Stomach (tissue), 9 donors: ENCODE measurements around the gene DNAH17. TPM values are rescaled to one million over a fixed set of nuclear protein-coding genes. Genes with fewer than 3 reads are reported as not detected.
A peak's percentile ranks its signal among the peaks of the same experiment; 100 is the strongest.

ENCODE experiments used
- DNase-seq, 2 donors: peaks; one replicate each; pipeline versions ENCODE4 v3.0.0 to v3.0.0-alpha.2; 2013 to 2019
- H3K27ac ChIP-seq, 5 donors: fragments of 200-600 bp in 4 of 5; sonication (generic) in 4 of 5; one replicate each; pipeline ENCODE4 v1.5.1; 2013 to 2019; ENCODE audit warnings: mild to moderate bottlenecking in 1 of 5, moderate library complexity in 1 of 5
- H3K27me3 ChIP-seq, 3 donors: fragments of 200-600 bp; sonication (generic); one replicate each; pipeline ENCODE4 v1.5.1; 2017 to 2019; ENCODE audit warnings: mixed run types in 1 of 3
- H3K36me3 ChIP-seq, 4 donors: fragments of 200-600 bp; sonication (generic); 1 replicate in 3 of 4; 2 replicates in 1 of 4; pipeline ENCODE4 v1.5.1; 2016 to 2019
- H3K4me1 ChIP-seq, 4 donors: fragments of 200-600 bp; sonication (generic); one replicate each; pipeline ENCODE4 v1.5.1; 2016 to 2019
- H3K4me3 ChIP-seq, 4 donors: fragments of 200-600 bp; sonication (generic) in 3 of 4; one replicate each; pipeline ENCODE4 v1.5.1; 2016 to 2019; ENCODE audit warnings: mild to moderate bottlenecking in 1 of 4
- H3K9me3 ChIP-seq, 4 donors: fragments of 200-600 bp; sonication (generic); one replicate each; pipeline ENCODE4 v1.5.1; 2016 to 2019
- EP300 ChIP-seq: sonication (generic); formaldehyde crosslinking; IDR thresholded peaks from one replicate; pipeline ENCODE4 v1.6.1; 2017; ENCODE audit warnings: antibody characterized with exemption
- POLR2A ChIP-seq, 4 donors: fragments of 450-650 bp; IDR thresholded peaks; one replicate each; pipeline ENCODE4 v1.6.1; 2016; ENCODE audit warnings: antibody characterized with exemption in 4 of 4, control low read depth in 2 of 4, mild to moderate bottlenecking in 1 of 4, moderate library complexity in 1 of 4
- POLR2AphosphoS5 ChIP-seq, 3 donors: sonication (generic); formaldehyde crosslinking; IDR thresholded peaks; one replicate each; pipeline ENCODE4 v1.6.1; 2016; ENCODE audit warnings: antibody characterized with exemption in 3 of 3
- WGBS, 5 donors: extraction: QIAGEN DNeasy Blood & Tissue Kit in 3 of 5; methylation state at CpG; one replicate each; pipeline versions ENCODE4 v1.1.5 to v1.1.7; 2013 to 2018; 5-methylcytosine and 5-hydroxymethylcytosine counted together
- intact Hi-C: fragments of 100-400 bp; cut with DNase I; formaldehyde crosslinking; loops from one replicate; pipeline ENCODE4 v1.15.1; 2023; ENCODE audit warnings: low total_unique reads
- polyA plus RNA-seq, 3 donors: library from polyadenylated mRNA; stranded (reverse); fragments of 200-250 nt; gene quantifications; one replicate each; pipeline ENCODE4 v1.2.3, GENCODE V29; 2013
- total RNA-seq, 5 donors: library from RNA; depleted of rRNA; stranded (reverse); fragments of >200 nt; gene quantifications; one replicate each; pipeline versions ENCODE4 v1.1.0 to v1.2.3, GENCODE V29; 2014 to 2016
- TF ChIP-seq, protein P1 (sequence below), 7 experiments: fragments of 450-650 bp in 4 of 7; fragments of 200-600 bp in 3 of 7; sonication (generic) in 3 of 7; IDR thresholded peaks; one replicate each; pipeline ENCODE4 v1.5.1; 2016 to 2019; ENCODE audit warnings: antibody characterized with exemption in 7 of 7, control low read depth in 2 of 7, mild to moderate bottlenecking in 1 of 7
- donor health status: healthy with polysubstance abuse.
- donor health status: Bipolar disorder and iron deficiency.
- donor health status: healthy.

The DNAH17 gene
- total and polyA plus RNA-seq, 8 donors: 0.03 to 2.4 (median 0.45) TPM; not detected in 5

DNA sequence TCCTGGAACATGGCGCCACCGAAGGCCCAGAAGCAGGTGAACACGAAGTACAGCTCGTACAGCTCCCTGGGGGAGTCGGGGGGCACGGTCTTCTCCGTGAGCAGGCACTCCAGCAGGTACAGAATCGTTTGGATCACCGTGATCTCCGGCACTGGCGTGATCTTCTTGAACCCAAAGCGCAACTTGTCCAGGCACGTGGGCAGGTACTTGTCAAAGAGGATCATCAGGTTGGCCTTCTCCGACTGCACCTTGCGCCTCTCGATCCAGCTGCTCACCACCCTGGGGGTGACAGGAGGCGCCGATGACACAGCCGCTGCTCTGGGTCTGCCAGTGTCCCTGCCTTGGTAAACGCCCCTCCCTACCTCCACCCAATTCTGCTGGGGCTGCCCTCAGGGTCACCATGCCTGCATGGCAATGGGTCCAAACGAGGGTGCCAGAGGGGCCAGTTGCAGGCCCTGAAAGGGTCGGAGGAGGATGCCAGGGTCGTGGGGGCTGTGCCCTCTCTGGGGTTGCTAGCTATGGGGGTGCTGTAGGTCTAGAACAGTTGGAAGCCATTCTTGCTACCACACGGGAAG lies 90.9 kb downstream of the DNAH17 start:
- intact Hi-C loops: no loop called here
- DNase-seq: no peak
- Histone ChIP-seq H3K9me3 (no peaks in the 10 kb centered on the region), H3K36me3 (no peaks in the 10 kb centered on the region), H3K27me3 (peaks cover 0 to 22% (median 5%) of the 10 kb centered on the region in 3 donors), H3K4me1 (peaks cover 7 to 14% (median 11%) of the 10 kb centered on the region in 4 donors), H3K27ac (no peak overlapping the region), H3K4me3 (no peak overlapping the region)
- WGBS, 5 donors: 84 to 94% (median 92%) methylated on average over 23 to 24 of the region's 24 CpGs
- TF ChIP-seq POLR2AphosphoS5 (IDR thresholded peaks at IDR 0.05): no peak
- no peak for TF ChIP-seq POLR2A (IDR thresholded peaks at IDR 0.05)
- TF ChIP-seq, protein P1, sequence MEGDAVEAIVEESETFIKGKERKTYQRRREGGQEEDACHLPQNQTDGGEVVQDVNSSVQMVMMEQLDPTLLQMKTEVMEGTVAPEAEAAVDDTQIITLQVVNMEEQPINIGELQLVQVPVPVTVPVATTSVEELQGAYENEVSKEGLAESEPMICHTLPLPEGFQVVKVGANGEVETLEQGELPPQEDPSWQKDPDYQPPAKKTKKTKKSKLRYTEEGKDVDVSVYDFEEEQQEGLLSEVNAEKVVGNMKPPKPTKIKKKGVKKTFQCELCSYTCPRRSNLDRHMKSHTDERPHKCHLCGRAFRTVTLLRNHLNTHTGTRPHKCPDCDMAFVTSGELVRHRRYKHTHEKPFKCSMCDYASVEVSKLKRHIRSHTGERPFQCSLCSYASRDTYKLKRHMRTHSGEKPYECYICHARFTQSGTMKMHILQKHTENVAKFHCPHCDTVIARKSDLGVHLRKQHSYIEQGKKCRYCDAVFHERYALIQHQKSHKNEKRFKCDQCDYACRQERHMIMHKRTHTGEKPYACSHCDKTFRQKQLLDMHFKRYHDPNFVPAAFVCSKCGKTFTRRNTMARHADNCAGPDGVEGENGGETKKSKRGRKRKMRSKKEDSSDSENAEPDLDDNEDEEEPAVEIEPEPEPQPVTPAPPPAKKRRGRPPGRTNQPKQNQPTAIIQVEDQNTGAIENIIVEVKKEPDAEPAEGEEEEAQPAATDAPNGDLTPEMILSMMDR (IDR thresholded peaks at IDR 0.05): no peak
- no peak for TF ChIP-seq EP300

DNA sequence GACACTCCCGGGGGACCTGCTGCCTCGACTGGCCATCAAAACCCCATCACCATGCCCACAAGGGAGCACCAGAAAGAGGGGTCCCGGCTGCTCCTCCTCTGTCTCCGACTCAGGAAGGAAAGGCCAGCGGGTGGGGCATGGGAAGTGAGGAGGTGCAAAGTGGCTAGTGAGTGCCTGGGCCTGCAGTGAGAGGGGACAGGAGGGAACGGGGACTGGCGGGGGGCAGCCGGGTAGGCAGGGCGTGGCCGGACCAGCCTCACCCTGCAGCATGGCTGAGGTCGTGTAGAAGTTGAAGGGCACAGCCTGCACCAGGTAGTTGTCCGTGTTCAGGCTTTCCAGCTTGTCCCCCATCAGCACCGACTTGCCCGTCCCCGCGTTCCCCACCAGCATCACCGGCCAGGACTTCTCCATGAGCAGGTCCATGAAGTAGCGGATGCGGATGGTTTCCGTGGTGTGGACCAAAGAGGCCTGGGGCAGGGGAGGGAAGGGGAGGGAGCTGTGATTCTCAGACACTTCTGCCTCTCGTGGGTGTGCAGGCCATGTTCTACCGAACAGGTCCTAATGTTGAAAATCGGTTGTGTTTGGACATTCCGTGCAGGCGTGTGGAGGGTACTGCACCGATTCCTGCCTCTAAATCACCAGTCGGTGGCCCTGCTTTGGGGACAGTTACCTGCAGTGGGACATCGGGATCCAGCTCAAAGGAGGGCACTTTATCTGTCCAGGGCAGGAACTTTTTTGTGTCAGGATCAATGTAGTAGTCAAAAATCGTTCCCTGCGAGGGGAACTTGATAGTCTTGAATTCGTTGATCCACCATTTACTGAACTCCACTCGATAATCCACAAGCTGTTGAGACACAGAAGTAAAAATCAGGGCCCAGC lies 91.7 kb downstream of the DNAH17 start:
- Histone ChIP-seq H3K4me3 (no peak overlapping the region), H3K27me3 (peaks cover 0 to 22% (median 5%) of the 10 kb centered on the region in 3 donors), H3K4me1 (peaks cover 7 to 14% (median 11%) of the 10 kb centered on the region in 4 donors), H3K27ac (no peak overlapping the region), H3K36me3 (no peaks in the 10 kb centered on the region), H3K9me3 (no peaks in the 10 kb centered on the region)
- intact Hi-C loops: no loop called here
- 71 to 82% (median 73%) methylated on average over 27 to 32 of the region's 32 CpGs for WGBS, 5 donors
- TF ChIP-seq POLR2AphosphoS5 (IDR thresholded peaks at IDR 0.05) (no peak), EP300 (no peak), POLR2A (IDR thresholded peaks at IDR 0.05) (no peak)
- TF ChIP-seq, protein P1 (IDR thresholded peaks at IDR 0.05): no peak
- DNase-seq: no peak

DNA sequence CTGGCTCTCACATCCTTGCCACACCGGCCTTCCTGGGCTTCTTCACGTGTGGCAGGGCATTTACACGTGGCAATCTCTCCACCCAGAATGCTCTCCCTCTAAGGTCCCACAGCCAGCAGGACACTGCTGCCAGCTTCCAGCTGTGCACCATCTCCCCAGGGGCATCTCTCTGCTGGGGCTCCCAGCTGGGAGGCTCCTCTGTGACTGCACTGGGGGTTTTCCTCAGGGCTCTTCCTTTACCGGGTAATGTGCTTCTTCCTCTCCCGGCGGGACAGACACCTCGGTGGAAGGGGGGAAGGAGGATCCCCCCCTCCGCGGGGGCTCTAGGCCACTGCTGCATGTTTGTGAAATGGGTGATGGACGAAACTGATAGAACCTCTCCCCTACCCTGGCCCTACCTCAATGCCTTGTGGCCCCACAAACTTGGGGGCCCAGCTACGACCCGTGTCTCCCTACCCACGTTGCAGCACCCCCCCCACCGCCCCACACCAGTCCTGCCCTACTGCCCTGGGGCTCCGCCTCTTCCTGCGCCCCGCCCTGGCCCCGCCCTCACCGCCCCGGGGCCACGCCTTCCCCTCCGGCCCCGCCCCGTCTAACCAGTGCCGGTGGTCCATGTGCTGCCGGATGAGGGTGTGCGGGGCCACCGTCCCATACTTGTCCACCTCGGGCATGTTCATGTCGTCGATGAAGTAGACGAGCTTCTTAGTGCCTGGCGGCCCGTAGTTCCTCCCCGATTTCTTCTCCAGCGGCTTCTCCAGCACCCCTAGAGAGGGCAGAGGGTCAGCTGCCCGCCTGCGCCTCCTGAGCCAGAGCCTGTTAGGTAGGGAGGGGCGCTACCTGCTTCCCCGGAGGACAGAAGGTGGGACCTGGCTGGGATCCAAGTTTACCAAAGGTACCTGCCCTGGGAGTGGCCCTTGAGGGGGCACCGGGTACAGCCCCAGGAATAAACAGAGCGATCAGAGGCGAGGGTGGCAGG lies 92.6 kb downstream of the DNAH17 start:
- no peak overlapping the region for H3K27ac ChIP-seq
- peaks cover 7 to 14% (median 11%) of the 10 kb centered on the region in 4 donors for H3K4me1 ChIP-seq
- intact Hi-C loops: no loop called here
- DNase-seq: peak; percentile 31 to 78
- H3K36me3 ChIP-seq: no peaks in the 10 kb centered on the region
- H3K4me3 ChIP-seq: peak overlapping the region; percentile 31 to 40 (median 40)
- H3K9me3 ChIP-seq: no peaks in the 10 kb centered on the region
- TF ChIP-seq EP300 (no peak), POLR2AphosphoS5 (IDR thresholded peaks at IDR 0.05) (no peak), POLR2A (IDR thresholded peaks at IDR 0.05) (no peak)
- TF ChIP-seq, protein P1 (IDR thresholded peaks at IDR 0.05): no peak
- peaks cover 0 to 22% (median 5%) of the 10 kb centered on the region in 3 donors for H3K27me3 ChIP-seq
- 3 to 10% (median 6%) methylated on average over 14 to 43 of the region's 43 CpGs for whole genome bisulfite sequencing, 5 donors

DNA sequence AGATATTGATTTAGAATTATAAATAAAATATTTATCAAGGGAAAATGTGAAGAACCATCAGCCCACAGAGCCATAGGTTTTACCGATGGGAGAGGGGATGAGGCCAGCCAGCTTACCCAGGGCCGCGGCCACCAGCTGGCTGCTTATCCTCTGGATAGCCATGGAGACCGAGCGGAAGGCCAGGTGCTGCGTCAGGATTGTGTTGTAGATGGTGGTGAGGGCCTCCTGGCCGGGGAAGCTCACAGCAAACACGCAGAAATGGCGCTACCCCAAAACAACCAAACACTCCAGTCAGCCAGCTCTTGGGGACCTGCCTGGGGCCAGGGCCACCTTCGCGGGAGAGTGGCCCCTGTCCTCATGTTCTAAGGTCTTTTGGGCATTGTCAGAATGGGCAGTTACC lies 97.8 kb downstream of the DNAH17 start:
- Histone ChIP-seq H3K27me3 (peaks cover 0 to 13% (median 0%) of the 10 kb centered on the region in 3 donors), H3K36me3 (no peaks in the 10 kb centered on the region), H3K9me3 (no peaks in the 10 kb centered on the region), H3K27ac (no peak overlapping the region), H3K4me3 (no peak overlapping the region), H3K4me1 (peaks cover 4 to 7% (median 4%) of the 10 kb centered on the region in 4 donors)
- WGBS, 5 donors: 83 to 92% (median 89%) methylated on average over 10 to 11 of the region's 11 CpGs
- TF ChIP-seq, protein P1 (IDR thresholded peaks at IDR 0.05): no peak
- TF ChIP-seq POLR2AphosphoS5 (IDR thresholded peaks at IDR 0.05) (no peak), POLR2A (IDR thresholded peaks at IDR 0.05) (no peak), EP300 (no peak)
- intact Hi-C loops: no loop called here
- DNase-seq: no peak
